HepG2 (cell line): Measurements from ENCODE around the gene THSD4. TPM values are rescaled to one million over a fixed set of nuclear protein-coding genes. Genes with fewer than 3 reads are reported as not detected.

Source experiments
- ATAC-seq: fragments of 200-7000 bp; cut with Tn5 transposase; 3 replicates; pipeline ENCODE4 v1.9.1; 2020; ENCODE audit warnings: mild to moderate bottlenecking, moderate library complexity
- BruUV-seq: library from RNA; stranded (reverse); fragments of 400-500 nt; replicated peaks from 2 replicates; lab custom pipeline; 2021; lab: Mats Ljungman, UMichigan
- CTCF ChIA-PET: fragments of 300-600 bp; formaldehyde crosslinking; extraction: SDS; loops from one replicate; lab custom pipeline; 2021; ENCODE audit warnings: low total read pairs, inconsistent platforms, low intra/inter-chr PET ratio; lab: Yijun Ruan, JAX
- POLR2A ChIA-PET: fragments of 350-600 bp; sonication (Branson Sonifier 250); formaldehyde crosslinking; loops from one replicate; lab custom pipeline; 2020; ENCODE audit warnings: antibody characterized with exemption, inconsistent platforms; lab: Yijun Ruan, JAX
- DNase-seq: peaks from one replicate; pipeline ENCODE4 v3.0.0-alpha.2; 2015; ENCODE audit warnings: low spot score
- FAIRE-seq: peaks from 3 replicates; lab custom pipeline; 2011; peaks lifted over from hg19 to GRCh38; lab: Jason Lieb, UNC
- H2AFZ ChIP-seq: one replicate; pipeline ENCODE4 v1.6.1; 2011; ENCODE audit warnings: low read length, inconsistent platforms
- H3K27ac ChIP-seq: fragments of 300-600 bp; 3 replicates; pipeline ENCODE4 v1.8.0; 2011; ENCODE audit warnings: mixed run types, mild to moderate bottlenecking, mixed read lengths, low read length, inconsistent platforms; ENCODE audit not compliant: insufficient read depth; ENCODE audit errors: extremely low read length
- H3K27me3 ChIP-seq, 2 experiments: fragments of 200-600 bp in 1 of 2; 2 replicates in 1 of 2; 3 replicates in 1 of 2; pipeline versions ENCODE4 v1.6.0 to v1.8.0; 2011; ENCODE audit warnings: low read length in 2 of 2, mild to moderate bottlenecking in 2 of 2, moderate library complexity in 2 of 2, inconsistent platforms in 1 of 2; ENCODE audit not compliant: insufficient read depth in 2 of 2, control insufficient read depth in 1 of 2
- H3K36me3 ChIP-seq, 2 experiments: fragments of 200-600 bp in 1 of 2; replicated peaks in 1 of 2; 2 replicates in 1 of 2; 3 replicates in 1 of 2; pipeline versions ENCODE4 v1.5.1 to v1.8.0; 2011; ENCODE audit warnings: low read length in 2 of 2, inconsistent platforms in 1 of 2; ENCODE audit not compliant: insufficient read depth in 2 of 2, control insufficient read depth in 1 of 2
- H3K4me1 ChIP-seq: 2 replicates; pipeline ENCODE4 v1.5.1; 2012; ENCODE audit warnings: low read length, inconsistent platforms; ENCODE audit not compliant: insufficient read depth
- H3K4me2 ChIP-seq: 2 replicates; pipeline ENCODE4 v1.6.0; 2011; ENCODE audit warnings: low read depth, low read length, inconsistent platforms
- H3K4me3 ChIP-seq, 3 experiments: fragments of 200-600 bp in 1 of 3; sonication (generic), shearing (Covaris generic) in 1 of 3; replicated peaks in 1 of 3; 2 replicates each; pipeline ENCODE4 v1.5.1; 2011 to 2016; ENCODE audit warnings: low read length in 3 of 3, inconsistent platforms in 2 of 3, low read depth in 2 of 3, mild to moderate bottlenecking in 2 of 3, control low read depth in 1 of 3, mixed read lengths in 1 of 3; ENCODE audit not compliant: insufficient read depth in 1 of 3
- H3K79me2 ChIP-seq: one replicate; pipeline ENCODE4 v1.6.1; 2011; ENCODE audit warnings: low read length, inconsistent platforms; ENCODE audit not compliant: insufficient read depth
- H3K9ac ChIP-seq: 2 replicates; pipeline ENCODE4 v1.6.0; 2011; ENCODE audit warnings: mild to moderate bottlenecking, low read depth, low read length, inconsistent platforms; ENCODE audit not compliant: insufficient read depth
- H3K9me3 ChIP-seq: 2 replicates; pipeline ENCODE4 v1.5.1; 2012; ENCODE audit warnings: mild to moderate bottlenecking, low read length
- H4K20me1 ChIP-seq: 2 replicates; pipeline ENCODE4 v1.6.0; 2011; ENCODE audit warnings: inconsistent platforms, mild to moderate bottlenecking, low read length, moderate library complexity; ENCODE audit not compliant: insufficient read depth
- CHCHD3 ChIP-seq: sonication (generic); formaldehyde crosslinking; IDR thresholded peaks from 2 replicates; pipeline ENCODE4 v1.8.0; 2022; ENCODE audit warnings: mild to moderate bottlenecking, missing genetic modification reagents, moderate library complexity
- CHD4 ChIP-seq: fragments of 200-600 bp; sonication (generic); IDR thresholded peaks from 2 replicates; pipeline ENCODE4 v1.7.0; 2017; ENCODE audit warnings: mild to moderate bottlenecking, low read length, borderline replicate concordance
- HMGA1 ChIP-seq: sonication (generic); formaldehyde crosslinking; conservative IDR thresholded peaks from 2 replicates; pipeline ENCODE4 v1.4.0; 2020; ENCODE audit warnings: missing genetic modification reagents
- IRX3 ChIP-seq: sonication (generic); formaldehyde crosslinking; IDR thresholded peaks from 2 replicates; pipeline ENCODE4 v1.8.1; 2023; ENCODE audit warnings: mild to moderate bottlenecking, low read depth, missing genetic modification reagents, borderline replicate concordance
- MEF2D ChIP-seq: sonication (generic); formaldehyde crosslinking; IDR thresholded peaks from 2 replicates; pipeline ENCODE4 v1.5.1; 2020; ENCODE audit warnings: mild to moderate bottlenecking, missing genetic modification reagents
- NR1H2 ChIP-seq: sonication (generic); formaldehyde crosslinking; IDR thresholded peaks from 2 replicates; pipeline ENCODE4 v1.8.1; 2022; ENCODE audit warnings: low read depth, missing genetic modification reagents, borderline replicate concordance
- POLR2AphosphoS5 ChIP-seq: IDR thresholded peaks from 2 replicates; pipeline ENCODE4 v1.6.1; 2012; ENCODE audit warnings: low read depth, low read length
- RARA ChIP-seq: IDR thresholded peaks from 2 replicates; pipeline ENCODE4 v1.6.1; 2016; ENCODE audit warnings: missing genetic modification reagents, missing compliant biosample characterization
- RXRA ChIP-seq: sonication (generic); formaldehyde crosslinking; IDR thresholded peaks from 2 replicates; pipeline ENCODE4 v1.5.1; 2020; ENCODE audit warnings: missing genetic modification reagents
- SIX4 ChIP-seq: sonication (generic); formaldehyde crosslinking; IDR thresholded peaks from 2 replicates; pipeline ENCODE4 v1.4.0; 2020; ENCODE audit warnings: missing genetic modification reagents
- ZNF143 ChIP-seq: sonication (generic); formaldehyde crosslinking; IDR thresholded peaks from 2 replicates; pipeline ENCODE4 v1.4.0; 2020; ENCODE audit warnings: missing genetic modification reagents
- ZNF382 ChIP-seq: sonication (generic); formaldehyde crosslinking; IDR thresholded peaks from 2 replicates; pipeline ENCODE4 v1.5.0; 2020; ENCODE audit warnings: missing genetic modification reagents, mild to moderate bottlenecking, borderline replicate concordance
- ZNF713 ChIP-seq: sonication (generic); formaldehyde crosslinking; IDR thresholded peaks from 2 replicates; pipeline ENCODE4 v1.4.0; 2020; ENCODE audit warnings: mild to moderate bottlenecking, missing genetic modification reagents
- ZNF850 ChIP-seq: sonication (generic); formaldehyde crosslinking; conservative IDR thresholded peaks from 2 replicates; pipeline ENCODE4 v1.9.0; 2021; ENCODE audit warnings: mild to moderate bottlenecking, missing genetic modification reagents
- ZNF891 ChIP-seq: sonication (generic); formaldehyde crosslinking; IDR thresholded peaks from 2 replicates; pipeline ENCODE4 v1.5.0; 2020; ENCODE audit warnings: mild to moderate bottlenecking, missing genetic modification reagents
- WGBS: methylation state at CpG from one replicate; pipeline ENCODE4 v1.1.6; 2017; ENCODE audit warnings: low lambda C conversion rate; 5-methylcytosine and 5-hydroxymethylcytosine counted together
- in situ Hi-C: cut with HindIII; loops from 2 replicates; pipeline ENCODE4 v1.10.0; 2017; ENCODE audit warnings: low pct_unique_long_range_greater_than_20kb; ENCODE audit not compliant: extremely low pct_ligation_motif_present
- intact Hi-C: fragments of 100-400 bp; cut with micrococcal nuclease; formaldehyde crosslinking; loops from one replicate; pipeline ENCODE4 v1.10.0; 2022; ENCODE audit not compliant: unreplicated experiment
- polyA plus RNA-seq, 8 experiments: library from polyadenylated mRNA; depleted of rRNA in 3 of 8; stranded (reverse) in 7 of 8; unstranded in 1 of 8; fragments of >200 nt; fragmentation: Illumina TruSeq in 4 of 8; extraction: Trizol in 4 of 8; gene quantifications; 2 replicates each; pipeline versions ENCODE4 v1.2.1 to v1.2.3, GENCODE V29; 2011 to 2016; ENCODE audit warnings: low read depth in 4 of 8, missing spikeins in 1 of 8, mixed read lengths in 1 of 8; ENCODE audit not compliant: insufficient read depth in 1 of 8
- total RNA-seq, 5 experiments: library from RNA; depleted of rRNA; stranded (reverse); fragments of >200 nt; fragmentation: Illumina TruSeq; extraction: Trizol; gene quantifications; 2 replicates each; pipeline ENCODE4 v1.2.3, GENCODE V29; 2016; ENCODE audit warnings: low read depth in 1 of 5
- TF ChIP-seq, protein P1 (sequence below): sonication (generic); formaldehyde crosslinking; IDR thresholded peaks from 2 replicates; pipeline ENCODE4 v1.4.0; 2020; ENCODE audit warnings: missing genetic modification reagents
- TF ChIP-seq, protein P2 (sequence below): sonication (generic); formaldehyde crosslinking; conservative IDR thresholded peaks from 2 replicates; pipeline ENCODE4 v1.8.0; 2022; ENCODE audit warnings: missing genetic modification reagents
- TF ChIP-seq, protein P3 (sequence below): sonication (generic); formaldehyde crosslinking; IDR thresholded peaks from 2 replicates; pipeline ENCODE4 v1.8.0; 2022; ENCODE audit warnings: mild to moderate bottlenecking, missing genetic modification reagents; ENCODE audit not compliant: insufficient replicate concordance

The THSD4 gene
- total and polyA plus RNA-seq, 2 of the 13 experiments (the other 11 are each of a cell fraction or from before 2014, with no cell fraction given): 0.07 to 0.21 TPM

DNA sequence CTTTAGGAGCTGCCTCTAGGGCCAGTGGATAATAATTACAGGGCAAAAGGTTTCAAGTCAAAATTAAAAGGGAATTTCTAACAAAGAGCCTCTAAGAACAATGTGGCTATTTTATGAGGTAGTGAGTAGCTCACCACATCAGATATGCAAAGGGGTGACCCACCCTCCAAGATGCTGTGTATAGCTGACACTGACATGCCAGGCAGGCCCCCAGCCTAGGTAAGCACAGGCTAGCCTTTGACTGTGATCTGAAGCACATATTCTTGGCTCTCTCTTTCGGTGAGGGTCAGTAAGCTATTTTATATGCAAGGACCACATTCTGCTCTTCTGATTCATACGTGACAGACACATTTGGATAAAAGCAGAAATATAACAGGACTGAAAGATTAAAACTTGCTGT lies 2.8 kb upstream of the THSD4 start:
- intact Hi-C loops: no loop called here
- H3K27me3 ChIP-seq: peaks cover 0 to 15% of the 10 kb centered on the region in 2 experiments; a peak in 3 of 5 replicates
- 20% methylated on average over 2 of the region's 2 CpGs for WGBS
- DNase-seq (no peak), ATAC-seq (no peak), FAIRE-seq (no peak)
- H3K4me3 ChIP-seq: no peak overlapping the region
- no peaks in the 10 kb centered on the region for H3K4me1 ChIP-seq
- TF ChIP-seq RXRA (no peak), CHCHD3 (CRISPR knock-in tag) (no peak), MEF2D (CRISPR knock-in tag) (no peak), NR1H2 (no peak), ZNF143 (CRISPR knock-in tag) (no peak), CHD4 (no peak), RARA (CRISPR knock-in tag) (no peak), POLR2AphosphoS5 (no peak), SIX4 (no peak), HMGA1 (CRISPR knock-in tag) (no peak), ZNF713 (no peak), IRX3 (CRISPR knock-in tag) (no peak), ZNF850 (CRISPR knock-in tag) (no peak), ZNF891 (CRISPR knock-in tag) (no peak), ZNF382 (CRISPR knock-in tag) (no peak)
- TF ChIP-seq, protein P1, sequence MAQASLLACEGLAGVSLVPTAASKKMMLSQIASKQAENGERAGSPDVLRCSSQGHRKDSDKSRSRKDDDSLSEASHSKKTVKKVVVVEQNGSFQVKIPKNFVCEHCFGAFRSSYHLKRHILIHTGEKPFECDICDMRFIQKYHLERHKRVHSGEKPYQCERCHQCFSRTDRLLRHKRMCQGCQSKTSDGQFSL: no peak
- TF ChIP-seq, protein P2, sequence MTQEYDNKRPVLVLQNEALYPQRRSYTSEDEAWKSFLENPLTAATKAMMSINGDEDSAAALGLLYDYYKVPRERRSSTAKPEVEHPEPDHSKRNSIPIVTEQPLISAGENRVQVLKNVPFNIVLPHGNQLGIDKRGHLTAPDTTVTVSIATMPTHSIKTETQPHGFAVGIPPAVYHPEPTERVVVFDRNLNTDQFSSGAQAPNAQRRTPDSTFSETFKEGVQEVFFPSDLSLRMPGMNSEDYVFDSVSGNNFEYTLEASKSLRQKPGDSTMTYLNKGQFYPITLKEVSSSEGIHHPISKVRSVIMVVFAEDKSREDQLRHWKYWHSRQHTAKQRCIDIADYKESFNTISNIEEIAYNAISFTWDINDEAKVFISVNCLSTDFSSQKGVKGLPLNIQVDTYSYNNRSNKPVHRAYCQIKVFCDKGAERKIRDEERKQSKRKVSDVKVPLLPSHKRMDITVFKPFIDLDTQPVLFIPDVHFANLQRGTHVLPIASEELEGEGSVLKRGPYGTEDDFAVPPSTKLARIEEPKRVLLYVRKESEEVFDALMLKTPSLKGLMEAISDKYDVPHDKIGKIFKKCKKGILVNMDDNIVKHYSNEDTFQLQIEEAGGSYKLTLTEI (CRISPR knock-in tag): no peak
- TF ChIP-seq, protein P3, sequence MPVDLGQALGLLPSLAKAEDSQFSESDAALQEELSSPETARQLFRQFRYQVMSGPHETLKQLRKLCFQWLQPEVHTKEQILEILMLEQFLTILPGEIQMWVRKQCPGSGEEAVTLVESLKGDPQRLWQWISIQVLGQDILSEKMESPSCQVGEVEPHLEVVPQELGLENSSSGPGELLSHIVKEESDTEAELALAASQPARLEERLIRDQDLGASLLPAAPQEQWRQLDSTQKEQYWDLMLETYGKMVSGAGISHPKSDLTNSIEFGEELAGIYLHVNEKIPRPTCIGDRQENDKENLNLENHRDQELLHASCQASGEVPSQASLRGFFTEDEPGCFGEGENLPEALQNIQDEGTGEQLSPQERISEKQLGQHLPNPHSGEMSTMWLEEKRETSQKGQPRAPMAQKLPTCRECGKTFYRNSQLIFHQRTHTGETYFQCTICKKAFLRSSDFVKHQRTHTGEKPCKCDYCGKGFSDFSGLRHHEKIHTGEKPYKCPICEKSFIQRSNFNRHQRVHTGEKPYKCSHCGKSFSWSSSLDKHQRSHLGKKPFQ: no peak
- no peaks in the 10 kb centered on the region for H3K9me3 ChIP-seq
- H3K4me2 ChIP-seq: no peak overlapping the region
- ChIA-PET POLR2A (no interaction called here), CTCF (no interaction called here)
- in situ Hi-C loops: loop anchor here (10.0 kb wide), 1 partner anchor 692 kb away; no protein-coding TSS in a partner anchor
- no TSS peak for BruUV-seq
- H3K79me2 ChIP-seq: no peaks in the 10 kb centered on the region
- H3K36me3 ChIP-seq: no peaks in the 10 kb centered on the region
- H3K27ac ChIP-seq: no peak overlapping the region
- H3K9ac ChIP-seq: no peak overlapping the region
- no peak overlapping the region for H2AFZ ChIP-seq
- H4K20me1 ChIP-seq: no peaks in the 10 kb centered on the region
